HG02763 (cell line): Measurements from ENCODE around the gene ABCA3.
"Not testable (repeated sequence)": the region's sequence is repeated elsewhere in the genome, so short reads cannot be mapped to it uniquely, and the experiment has no call there.

Source experiments
- ATAC-seq: cut with Tn5 transposase; IDR thresholded peaks from one replicate; pipeline ENCODE4 v1.9.1; 2021; ENCODE audit warnings: mild to moderate bottlenecking, moderate library complexity; ENCODE audit not compliant: unreplicated experiment

The ABCA3 gene

DNA sequence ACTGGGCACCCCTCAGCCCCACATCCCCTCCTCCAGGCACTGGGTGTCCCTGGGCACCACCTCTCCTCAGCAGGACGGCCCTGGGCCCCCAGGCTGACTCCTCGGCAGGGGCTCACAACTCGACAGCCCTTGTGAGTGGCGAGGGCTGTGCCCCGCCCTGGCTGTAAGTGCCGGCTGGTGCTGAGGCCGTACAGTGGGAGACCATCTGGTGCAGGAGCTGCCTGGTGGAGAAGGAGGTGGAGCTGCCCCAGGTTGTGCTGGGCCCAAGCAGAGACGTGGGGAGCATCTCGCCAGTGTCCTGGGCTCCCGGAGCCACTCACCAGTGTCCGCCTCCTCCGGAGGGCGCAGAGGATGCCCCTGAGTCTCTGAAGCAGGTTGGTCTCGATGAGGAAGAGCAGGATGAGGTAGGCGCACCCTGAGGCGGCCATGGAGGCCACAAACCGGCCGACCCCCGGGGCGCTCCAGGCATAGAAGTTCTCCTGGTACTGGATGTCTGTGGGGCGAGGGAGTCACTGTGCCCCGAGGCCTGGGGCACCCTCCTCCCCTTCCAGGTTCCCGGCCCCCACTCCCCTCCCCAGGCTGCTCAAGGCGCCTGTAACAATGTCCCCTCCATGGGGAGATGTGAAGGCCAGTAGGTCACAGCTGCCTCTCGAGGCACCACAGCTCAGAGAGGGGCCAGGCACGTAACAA, 57.5 kb downstream of the ABCA3 start:
- no peak for ATAC-seq

DNA sequence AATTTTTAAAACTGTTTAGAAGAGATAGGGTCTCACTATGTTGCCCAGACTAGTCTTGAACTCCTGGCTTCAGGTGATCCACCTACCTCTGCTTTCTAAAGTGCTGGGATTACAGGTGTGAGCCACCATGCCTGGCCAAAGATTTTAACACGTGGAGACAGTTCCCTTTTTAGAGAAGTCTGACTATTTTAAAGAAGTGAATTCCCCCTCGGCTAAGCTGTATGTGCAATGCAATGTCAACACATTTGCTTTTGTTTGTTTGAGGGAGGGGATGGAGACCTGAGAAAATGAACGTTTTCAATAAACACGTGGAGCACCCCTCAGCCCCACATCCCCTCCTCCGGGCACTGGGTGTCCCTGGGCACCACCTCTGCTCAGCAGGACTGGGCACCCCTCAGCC, 58.3 kb downstream of the ABCA3 start:
- ATAC-seq: no peak

DNA sequence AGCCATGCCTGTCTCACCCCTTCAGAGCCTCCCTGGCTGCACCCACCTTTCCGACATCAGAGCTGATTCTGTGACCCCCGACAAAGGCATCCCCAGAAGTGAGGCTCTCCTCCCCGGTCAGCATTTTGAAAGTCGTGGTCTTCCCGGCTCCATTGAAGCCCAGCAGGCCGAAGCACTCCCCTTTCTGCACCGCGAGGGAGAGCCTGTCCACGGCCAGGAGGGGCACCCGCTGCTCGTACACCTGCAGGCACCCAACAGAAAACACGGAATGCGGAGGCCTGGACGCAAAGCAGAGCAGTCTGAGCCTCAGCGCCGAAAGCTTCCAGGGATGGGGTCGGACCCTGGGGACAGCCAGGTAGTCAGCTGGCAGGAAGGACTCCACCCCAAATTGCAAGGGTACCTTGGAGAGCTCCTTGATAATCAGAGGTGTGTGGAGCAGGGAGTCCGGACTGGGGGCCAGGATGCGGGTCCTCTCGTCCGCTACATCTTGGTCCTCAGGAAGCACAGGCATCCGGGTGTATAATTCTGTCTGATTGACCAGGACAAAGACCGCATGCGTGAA, 59.5 kb downstream of the ABCA3 start:
- ATAC-seq: no peak

GRCh38 chr16:2280461-2280860, 60.1 kb downstream of the ABCA3 start:
- no peak for ATAC-seq

- no peak for ATAC-seq
Measured at GRCh38 chr16:2278956-2279800, 61.4 kb downstream of the ABCA3 start.

- no peak for ATAC-seq
Measured at GRCh38 chr16:2278272-2278608, 62.3 kb downstream of the ABCA3 start.

DNA sequence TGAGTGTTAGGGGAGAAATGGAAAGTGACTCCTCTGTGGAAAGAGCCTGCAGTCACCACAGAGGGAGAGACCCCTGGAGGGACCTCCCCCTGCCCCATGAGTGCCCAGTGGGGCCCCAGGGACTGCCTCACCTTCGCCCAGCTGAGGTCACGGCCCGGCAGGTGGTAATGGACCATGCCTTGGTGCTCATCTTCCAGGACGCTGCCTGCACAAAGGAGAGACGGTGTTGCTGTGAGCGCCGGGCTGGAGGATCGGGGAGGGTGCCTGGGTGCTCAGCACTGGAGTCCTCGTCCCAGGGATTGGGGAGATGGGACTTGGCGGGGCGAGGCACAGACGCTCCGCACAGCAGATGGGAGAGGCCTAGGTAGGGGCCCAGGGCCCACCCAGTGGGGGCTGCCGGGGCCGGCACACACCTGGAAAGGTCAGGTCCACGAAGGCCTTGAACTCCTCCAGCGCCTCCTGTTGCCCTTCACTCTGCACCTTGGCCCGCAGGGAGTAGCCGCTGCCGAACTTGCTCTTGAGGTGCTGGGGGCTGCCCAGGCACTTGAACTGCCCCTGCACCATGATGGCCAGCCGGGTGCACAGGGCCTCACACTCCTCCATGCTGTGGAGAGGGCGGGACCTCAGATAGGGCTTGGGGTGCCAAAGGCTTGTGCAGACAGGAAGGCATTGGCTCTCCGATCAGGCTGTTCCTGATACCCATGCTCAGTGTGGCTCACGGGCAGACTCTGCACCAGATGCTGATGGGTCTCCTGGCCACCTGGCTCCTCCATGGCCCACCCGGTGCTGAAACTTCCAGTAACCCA, 62.9 kb downstream of the ABCA3 start:
- no peak for ATAC-seq

GRCh38 chr16:2276368-2277195, 63.9 kb downstream of the ABCA3 start:
- no peak for ATAC-seq

- ATAC-seq: no peak
Measured at GRCh38 chr16:2275476-2276367, 64.8 kb downstream of the ABCA3 start.

DNA sequence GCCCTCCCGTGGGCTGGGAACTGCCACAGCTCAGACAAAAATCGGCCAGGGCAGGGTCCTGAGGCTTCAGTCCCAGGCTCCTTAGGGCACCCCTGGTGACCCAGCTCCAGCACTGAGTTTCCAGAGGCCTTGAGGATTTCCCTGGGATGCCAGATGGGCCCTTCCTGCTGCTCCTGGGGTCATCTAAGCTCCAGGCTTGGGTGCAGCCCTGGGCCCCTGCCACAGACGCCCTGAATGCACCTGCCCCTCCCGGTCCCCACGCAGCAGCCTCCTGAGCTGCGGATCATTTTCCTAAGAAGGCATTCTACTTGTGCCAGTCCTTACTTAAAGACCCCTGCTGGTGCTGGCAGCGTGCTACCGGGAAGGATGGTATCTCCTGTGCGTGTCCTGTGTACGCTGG, 66.6 kb downstream of the ABCA3 start:
- ATAC-seq: no peak

DNA sequence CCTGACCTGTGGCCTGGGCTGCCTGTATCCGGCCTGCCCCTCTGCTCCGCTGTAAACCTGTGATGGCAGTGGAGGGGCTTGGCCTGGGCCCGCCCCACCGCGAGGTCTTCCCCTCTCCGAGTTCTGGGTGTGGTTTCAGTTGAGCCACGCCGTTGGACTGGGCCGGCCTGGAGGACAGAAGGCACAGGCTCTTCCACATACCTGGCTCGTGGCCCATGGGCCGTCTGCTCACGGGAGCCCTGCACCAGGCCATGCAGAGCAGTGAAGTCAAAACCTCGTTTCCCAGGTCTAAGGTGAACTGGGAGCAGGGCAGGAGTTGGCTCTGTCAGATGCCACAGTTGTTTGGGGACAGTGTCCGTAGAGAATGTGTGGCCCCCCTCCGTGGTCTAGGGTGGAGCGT, 67.0 kb downstream of the ABCA3 start:
- ATAC-seq: no peak

GRCh38 chr16:2271848-2272461, 68.6 kb downstream of the ABCA3 start:
- ATAC-seq: no peak

GRCh38 chr16:2270588-2271470, 69.7 kb downstream of the ABCA3 start:
- no peak for ATAC-seq

GRCh38 chr16:2270070-2270462, 70.5 kb downstream of the ABCA3 start:
- ATAC-seq: no peak

DNA sequence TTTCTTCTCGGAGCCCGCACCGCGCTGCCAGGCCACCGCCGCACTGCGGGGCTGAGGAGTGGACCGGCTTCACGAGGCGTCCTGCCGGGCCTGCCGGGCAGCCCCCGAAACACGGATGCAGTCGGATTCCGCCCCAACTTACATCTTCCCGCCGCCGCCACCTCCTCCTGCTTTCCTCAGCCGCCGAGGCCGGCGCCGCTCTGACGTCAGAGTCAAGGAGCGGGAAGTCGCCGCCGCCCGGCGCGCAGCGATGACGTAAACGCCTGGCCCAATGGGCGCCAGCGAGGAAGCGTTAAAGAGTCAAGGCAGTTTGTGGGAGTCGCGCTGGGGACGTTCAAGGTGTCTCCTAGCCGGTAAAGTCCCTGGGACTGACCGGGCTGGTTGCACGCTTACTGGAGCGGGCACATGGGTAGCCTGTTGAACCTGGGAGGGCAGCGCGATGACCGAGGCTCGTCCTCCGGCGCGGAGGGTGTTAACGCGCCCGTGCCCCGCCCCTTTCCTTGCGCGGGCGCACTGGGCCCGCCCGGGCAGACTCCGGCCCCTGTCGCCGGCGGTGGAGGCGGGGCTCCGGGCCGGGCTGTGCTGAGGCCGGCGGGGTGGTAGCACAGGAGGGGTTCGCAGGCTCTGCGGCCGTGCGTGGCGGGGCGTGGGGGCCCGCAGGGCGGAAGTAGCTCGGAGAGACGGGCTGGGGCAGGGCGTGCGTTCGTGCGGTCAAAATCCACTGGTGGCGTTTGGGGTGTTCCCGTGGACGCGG, 72.4 kb downstream of the ABCA3 start, which contains the start of gene RNPS1:
RNPS1 (minus strand) TSS at position 214 of the 754 bp plus-strand sequence. CDS start 3,483 bp downstream, outside the sequence.
- ATAC-seq: peak; percentile 78

DNA sequence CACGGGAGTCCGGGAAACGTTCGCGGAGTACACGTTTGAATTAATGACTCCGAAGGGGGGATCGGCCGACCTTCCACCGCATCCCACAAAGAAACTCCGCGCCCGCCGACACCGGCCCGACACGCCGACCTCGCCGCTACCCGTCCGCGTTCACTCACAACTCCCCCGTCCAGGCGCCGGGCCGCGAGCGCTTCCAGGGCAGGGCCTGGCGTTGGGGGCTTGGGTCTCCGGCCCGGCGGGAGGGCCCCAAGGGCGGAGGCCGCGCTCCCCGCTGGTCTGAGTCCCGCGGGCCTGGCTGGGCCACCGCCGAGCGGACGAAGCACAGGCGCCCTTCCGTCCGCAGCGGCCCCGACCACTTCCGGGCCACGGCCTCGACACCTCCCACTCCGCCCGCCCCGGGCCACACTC, 73.0 kb downstream of the ABCA3 start:
- ATAC-seq: peak; percentile 59

DNA sequence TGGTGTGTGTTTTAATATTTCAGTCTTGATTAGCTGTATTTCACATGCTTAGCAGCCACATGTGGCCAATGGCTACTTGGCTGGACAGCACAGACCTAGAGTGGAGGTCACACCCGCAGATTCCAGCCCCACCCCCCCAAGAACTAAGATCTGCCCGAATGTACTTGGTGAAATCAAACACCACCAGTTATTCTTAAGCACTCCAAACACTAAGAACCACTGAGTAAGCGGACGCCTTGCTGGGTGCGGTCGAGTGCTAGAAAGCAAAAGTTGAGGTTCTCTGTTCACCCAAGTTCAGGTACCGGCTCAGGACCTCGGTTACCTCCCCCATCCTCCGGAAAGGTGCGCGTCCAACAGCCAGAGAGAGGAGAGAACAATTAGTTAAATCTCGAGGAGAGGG, 73.6 kb downstream of the ABCA3 start:
- not testable (repeated sequence) for ATAC-seq
